Midbrain (tissue), 1 donor: ENCODE results near the gene LRP1.

Source experiments
- DNase-seq: peaks from one replicate; lab custom pipeline; 2025; lab: John Stamatoyannopoulos, UW

LRP1 gene

DNA sequence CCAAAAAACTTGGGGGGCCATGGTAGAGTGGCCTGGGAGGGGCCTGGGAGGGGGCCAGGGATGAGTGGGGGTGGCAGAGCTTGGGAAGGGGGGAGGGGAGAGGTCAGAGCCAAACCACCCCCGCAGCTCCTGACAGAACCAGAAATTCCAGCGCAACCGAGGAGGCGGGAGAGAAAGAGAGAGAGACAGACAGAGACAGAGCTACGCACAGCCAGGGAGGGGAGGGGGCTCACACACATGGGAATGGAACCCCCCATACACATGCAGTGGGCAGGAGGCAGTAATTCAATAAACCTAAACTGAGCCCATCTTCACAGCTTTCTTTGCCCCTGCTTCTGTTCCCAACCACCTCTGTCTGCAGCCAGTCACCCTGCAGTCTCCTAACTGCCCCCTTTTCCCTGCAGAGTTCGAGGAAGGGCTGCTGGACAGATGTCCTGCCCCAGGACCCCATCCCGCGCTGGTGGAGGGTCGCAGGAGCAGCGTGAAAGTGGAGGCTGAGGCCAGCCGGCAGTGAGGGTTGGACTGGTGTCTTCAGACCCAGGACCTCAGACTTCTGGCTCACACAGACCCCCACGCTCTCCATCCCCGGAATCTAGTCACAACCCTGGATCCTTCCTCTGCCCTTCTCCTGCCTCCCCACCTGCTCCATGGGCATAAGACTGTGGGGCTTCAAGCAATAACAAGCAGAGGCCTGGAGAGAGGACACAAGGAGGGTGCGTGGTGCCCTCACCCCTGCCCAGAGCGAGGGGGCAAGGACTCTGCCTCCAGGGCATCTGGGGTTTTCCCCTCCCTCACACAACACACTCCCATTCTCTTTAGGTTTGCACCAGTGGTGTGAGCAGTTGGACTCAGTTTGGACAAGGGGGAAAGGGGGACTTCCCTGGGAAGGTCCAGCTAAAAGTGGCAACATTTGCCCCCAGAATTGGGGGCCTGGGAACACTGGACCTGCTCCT lies 33.8 kb upstream of the LRP1 start:
- no peak for DNase-seq

DNA sequence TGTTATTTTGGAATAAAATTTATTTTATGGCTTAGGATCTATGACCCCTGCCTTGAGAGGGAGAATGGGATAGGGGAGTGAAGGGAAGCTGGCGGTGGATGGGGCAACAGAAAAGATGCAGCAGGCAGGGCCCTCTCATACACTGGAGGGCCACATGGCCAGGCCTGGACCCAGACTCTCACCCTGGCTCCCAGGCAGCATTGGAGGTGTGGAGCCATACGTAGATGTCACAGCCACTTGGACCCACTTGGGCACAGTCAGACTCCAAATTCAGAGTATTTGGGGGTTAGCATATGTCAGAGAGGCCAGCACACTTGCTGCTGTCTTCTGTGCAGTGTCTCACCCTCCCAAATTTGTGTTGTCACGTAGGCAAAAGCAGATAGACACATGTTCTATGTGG lies 32.8 kb upstream of the LRP1 start:
- DNase-seq, result no peak

DNA sequence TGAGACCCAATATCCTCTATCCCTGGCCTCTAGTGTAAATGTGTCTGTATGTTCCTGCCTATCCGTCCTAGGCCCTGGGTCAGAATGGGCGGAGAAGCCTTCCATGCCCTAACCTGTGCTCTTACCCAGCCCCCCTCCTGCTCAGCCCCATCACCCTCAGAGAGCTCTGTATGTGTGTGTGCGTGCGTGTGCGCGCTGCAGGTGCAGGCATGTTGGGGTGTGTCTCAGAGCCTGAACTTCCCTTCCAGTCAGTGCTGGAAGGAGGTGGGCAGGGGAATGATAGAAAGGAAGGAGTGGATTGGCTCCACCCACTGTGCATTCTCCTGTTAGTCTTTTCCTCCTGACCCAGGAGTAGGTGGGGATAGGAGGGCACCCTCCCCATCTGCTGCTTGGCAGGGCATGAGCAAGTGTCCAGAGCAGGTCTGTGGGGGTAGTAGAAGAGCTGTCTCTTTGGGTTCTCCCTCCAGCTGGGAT lies 32.1 kb upstream of the LRP1 start:
- DNase-seq, result no peak

DNA sequence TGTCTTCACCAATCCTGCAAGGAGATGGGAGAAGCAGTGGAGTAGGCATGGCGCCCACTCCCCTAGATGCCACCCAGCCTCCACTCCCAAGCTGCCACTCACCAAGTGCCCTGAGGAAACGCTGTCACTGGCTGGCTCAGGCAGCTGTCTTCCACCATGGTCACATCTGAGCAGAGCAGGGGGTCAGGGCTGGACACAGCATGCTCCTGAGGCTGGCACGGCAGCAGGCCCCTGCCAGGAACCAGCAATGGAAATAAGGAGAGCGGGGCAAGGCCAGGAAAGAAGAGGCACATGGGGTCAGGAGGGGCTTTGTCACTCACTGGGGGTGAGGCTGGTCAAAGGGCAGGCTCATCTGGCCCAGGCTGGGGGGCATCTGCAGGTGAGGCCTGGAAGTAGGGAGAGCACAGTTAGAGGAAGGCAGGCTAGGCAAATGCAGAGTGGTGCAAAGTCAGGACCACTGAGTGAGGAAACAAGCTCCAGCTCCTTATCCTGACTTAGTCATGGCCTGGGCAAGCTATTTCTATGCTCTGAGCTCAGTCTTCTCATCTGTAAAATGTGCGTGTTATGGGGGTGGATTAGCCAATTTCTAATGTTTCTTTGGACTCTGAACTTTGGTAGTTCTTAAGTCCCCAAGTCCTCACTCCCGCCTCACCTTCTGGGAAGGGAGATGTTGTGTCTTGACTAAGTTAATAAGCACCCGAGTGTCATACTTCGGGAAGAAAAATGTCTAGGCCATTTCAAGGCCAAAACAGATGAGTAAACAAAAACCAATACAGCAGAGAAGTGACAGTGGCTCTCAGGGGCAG lies 31.3 kb upstream of the LRP1 start:
- DNase-seq, result no peak

DNA sequence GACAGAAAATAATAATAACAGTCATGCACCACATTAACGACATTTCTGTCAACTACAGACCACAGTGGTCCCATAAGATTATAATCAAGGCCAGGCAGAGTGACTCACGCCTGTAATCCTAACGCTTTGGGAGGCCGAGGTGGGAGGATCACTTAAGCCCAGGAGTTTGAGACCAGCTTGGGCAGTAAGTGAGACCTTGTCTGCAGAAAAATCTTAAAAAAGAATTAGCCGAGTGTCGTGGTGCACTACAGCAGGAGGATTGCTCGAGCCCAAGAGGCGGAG lies 30.8 kb upstream of the LRP1 start:
- DNase-seq, result no peak

DNA sequence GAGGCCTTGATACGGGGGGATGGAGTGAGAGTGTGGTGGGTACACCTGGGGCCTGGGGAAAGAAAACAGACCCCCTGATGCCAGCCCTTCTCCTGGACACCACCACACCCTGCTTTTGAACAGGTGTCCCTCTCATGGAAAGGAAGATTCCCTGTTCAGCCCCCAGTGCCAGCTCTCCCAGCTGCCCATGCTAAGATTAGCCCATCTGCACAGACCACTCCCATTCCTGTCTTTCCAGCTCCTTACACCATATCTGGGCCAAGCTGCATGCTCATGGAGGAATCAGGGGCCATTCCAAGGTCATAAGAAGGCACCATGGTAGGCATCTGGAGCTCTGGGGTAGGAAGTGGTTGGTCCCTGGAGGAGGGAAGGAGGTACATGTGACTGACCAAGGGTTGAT lies 29.7 kb upstream of the LRP1 start:
- DNase-seq, result no peak

DNA sequence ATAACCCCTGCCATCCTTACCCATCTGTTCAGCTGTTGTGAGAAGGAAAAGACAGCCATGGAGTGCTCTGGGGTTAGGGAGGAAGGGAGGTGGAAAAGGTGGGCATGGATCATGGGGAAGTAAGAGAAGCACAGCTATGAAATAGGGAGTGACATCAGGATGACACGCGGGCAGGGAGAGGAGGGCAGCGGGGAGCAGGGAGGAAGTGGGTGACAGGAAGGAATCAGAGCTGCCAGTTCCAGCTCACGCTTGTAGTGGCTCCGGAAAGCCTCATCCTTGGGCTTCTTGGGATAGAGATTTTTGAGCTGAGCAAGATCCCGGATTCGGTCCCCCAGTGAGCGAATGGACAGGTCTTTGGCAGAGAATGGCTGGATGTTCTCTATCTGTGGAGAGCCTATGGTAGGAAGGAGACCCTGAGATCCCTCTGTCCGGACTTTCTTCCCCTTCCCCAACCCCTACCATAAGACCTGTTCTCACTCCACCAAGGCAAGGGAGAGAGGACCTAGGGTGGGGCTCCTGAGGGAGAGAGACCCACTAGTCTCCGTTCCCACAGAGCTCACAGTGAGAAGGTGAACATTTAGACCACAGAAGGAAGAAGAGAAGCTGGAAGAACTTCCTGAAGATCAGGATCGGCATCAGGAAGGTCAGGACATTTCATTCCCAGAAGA lies 29.1 kb upstream of the LRP1 start:
- DNase-seq, result no peak

DNA sequence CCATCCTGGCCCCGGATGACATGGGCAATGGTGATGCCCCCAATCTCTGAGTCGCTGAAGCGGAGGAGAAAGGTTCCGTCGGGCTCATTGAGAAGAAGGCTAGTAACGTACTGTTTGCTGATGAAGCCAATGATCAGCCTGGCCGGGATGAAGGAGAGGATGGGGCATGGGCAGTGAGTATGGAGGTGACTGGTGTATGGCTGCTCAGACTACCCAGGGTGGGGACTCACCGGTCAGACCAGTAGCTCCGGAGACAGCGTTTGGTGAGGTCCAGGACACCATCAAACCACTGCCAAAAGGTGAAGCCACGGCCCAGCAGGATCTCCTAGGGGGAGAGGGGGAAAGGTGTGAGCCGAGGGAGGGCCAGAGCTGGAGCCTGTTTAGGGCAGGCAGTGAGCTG lies 28.5 kb upstream of the LRP1 start:
- DNase-seq, result no peak

DNA sequence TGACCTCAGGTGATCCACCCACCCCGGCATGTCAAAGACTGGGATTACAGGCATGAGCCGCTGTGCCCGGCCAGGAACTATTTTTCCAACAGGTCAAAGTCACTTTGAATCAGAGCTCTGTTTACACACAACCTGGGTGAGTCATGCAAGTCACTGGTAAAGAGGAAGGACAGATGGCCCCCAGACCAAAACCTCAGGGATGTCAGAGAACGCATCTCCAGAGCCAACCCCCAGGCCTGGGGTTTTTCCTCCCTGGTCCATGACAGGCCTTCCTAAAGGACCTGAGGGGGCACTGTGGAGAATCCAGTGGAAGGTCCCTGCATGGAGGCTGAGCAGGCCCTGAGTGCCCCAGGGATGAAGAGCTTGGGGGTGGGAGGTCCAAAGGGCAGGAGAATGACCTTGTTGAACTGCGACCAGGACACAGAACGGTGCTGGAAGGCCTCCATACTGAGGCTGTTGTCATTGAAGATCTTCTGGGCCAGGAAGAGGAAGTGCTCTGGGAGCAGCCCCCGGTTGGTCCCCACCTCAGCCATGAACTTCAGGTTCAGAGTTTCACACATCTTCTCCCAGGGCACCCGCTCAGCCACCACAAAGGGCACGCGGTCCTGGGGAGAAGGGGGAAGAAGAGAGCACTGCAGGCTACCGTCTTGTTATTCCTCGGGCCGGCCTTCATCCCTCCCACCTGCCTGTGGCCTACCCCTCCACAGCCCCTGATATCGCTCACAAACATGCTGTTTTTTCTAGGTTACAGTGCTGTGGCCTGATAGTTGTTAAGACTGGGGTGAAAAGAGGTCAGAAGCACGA lies 26.2 kb upstream of the LRP1 start:
- no peak for DNase-seq

DNA sequence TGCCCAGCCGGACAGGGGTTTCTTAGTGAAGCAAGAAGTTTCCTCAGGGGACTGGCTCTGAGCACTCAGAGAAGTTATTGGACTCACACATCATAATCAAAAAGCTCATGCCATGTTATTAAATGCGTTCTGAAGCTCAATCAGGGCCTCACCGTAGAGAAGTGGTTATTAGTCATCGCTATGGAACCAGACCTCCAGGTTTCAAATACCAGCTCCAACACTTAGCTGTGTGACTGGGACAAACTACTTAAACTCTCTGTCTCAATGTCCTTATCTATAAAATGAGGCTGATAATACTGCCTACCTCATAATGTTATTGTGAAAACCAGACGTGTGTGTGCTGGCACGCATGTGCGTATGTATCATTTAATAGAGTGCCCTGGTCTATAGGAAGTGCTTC lies 24.4 kb upstream of the LRP1 start:
- no peak for DNase-seq

DNA sequence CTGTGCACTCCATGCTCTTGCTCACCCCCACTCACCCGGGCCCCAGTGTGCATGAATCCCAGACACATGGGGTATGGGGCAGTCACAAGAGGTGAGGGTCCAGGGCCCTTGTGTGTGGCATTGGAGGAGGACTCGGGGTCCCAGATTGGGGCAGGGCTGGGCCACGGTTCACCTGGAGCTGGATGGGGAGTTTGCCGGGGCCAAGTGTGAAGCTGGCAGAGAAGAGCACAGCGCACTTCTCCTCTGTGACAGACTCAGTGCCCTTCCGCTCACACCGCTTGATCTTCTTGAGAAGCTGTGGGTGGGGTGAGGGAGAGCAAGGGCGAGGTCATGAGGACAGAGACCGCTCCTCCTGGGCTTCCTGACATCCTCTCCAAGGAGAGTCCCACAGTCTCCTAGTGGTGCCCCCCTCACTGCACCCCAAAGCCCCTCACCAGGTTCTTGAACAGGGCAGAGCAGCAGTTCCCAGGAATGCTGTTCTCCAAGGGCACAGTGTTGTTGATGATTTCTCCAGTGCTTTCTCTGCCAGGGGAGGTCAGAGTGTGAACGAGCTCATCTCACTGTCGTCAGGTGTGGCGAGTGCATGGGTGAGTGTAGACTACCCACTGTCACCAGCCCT lies 23.9 kb upstream of the LRP1 start:
- DNase-seq, result no peak

DNA sequence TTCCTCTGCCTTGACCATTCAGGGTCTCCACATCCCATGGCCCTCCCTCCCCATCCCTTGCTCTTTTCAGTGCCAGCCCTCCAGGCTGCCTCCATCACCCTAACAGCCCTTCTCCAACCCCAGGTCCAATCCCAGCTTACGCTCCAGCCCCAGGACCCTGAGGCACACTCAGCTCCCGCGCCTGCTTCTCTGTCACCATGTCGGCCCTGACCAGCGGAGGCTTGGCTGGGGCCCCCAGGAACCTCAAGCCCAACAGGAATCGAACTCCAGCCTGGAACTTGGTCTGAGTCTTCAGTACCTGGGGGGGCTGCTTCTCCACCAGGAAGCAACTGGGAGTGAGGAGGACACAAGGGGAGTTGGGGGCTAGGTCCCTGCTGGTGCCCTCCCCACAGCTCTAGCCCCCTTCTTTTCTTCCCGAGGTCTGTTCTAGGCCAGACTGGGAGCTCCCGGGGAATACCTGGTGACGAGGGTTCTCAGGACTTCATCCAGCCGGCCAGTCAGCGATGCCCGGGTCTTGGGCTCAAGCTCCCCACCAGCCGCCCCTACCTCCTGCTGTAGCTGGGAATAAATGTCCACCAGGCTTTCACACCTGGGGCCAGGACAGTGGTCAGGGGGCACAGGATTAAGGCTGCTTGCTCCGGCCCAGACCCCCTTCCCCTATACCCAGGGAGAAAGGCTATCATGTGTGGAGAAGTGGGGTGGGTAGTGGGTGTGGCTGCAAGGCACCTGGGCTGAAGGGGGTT lies 23.1 kb upstream of the LRP1 start:
- DNase-seq, result no peak

DNA sequence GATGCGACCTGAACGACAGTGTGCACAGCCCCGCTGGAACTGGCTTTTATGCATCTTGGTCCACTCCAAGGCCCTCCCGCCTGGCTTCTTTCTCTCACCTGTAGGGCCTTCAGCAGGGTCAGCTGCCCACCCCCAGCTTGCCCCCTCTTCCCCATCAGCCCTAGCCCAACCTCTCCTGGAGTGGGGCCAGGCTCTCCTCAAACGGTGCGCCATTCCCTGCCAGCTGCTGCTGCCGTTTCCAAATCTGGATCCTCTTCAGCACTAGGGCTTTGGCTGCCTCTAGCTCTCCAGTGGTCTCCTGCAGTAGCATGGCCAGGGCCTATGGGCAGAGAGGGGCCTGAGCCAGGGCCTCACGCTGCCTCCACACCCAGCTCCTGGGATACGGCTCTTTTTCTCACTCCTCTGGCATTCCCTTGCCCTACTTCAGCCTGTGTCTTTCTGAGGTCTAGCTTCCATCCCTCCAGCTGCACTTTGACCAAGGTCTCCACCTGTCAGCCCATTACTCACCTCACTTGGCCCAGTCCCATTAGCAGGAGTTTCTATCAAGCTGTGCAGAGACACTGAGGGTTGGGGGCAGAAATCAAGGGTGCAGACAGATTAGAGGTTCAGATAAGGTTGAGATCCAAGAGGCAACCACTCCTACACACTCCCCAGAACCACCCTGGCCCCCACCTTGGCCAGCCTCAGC lies 22.1 kb upstream of the LRP1 start:
- no peak for DNase-seq

DNA sequence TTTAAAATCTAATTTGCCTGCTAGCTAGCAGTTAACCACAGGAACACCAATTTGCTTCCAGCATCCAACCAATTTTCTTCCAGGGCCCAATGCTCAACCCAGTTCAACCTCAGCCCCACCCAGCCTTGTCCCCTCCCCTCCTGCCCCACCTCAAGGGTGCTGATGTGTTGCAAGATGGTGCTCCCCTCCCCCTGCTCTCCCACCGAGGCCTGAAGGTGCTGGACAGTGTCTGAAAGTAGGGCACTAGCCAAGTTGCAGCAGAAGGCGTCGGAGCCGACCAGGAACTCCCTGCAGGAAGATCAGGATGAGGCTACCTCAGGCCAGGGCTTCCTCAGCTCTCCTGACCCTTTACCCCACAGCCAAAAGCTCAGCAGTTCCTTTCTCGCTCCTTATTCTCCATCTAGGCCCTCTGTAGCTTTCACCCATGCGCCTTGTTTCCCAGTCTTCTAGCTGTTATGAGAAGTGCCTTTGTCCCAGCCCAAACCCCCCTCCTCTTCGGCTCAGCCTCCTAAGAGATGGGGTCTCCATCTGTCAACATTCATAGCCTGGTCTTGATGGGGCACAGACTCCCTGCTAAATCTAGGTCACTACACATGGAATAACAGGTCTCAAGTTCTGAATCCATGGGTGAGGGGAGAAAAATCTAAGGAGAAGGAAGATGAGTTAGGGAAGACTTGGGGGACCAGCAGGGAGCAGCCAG lies 20.7 kb upstream of the LRP1 start:
- no peak for DNase-seq

DNA sequence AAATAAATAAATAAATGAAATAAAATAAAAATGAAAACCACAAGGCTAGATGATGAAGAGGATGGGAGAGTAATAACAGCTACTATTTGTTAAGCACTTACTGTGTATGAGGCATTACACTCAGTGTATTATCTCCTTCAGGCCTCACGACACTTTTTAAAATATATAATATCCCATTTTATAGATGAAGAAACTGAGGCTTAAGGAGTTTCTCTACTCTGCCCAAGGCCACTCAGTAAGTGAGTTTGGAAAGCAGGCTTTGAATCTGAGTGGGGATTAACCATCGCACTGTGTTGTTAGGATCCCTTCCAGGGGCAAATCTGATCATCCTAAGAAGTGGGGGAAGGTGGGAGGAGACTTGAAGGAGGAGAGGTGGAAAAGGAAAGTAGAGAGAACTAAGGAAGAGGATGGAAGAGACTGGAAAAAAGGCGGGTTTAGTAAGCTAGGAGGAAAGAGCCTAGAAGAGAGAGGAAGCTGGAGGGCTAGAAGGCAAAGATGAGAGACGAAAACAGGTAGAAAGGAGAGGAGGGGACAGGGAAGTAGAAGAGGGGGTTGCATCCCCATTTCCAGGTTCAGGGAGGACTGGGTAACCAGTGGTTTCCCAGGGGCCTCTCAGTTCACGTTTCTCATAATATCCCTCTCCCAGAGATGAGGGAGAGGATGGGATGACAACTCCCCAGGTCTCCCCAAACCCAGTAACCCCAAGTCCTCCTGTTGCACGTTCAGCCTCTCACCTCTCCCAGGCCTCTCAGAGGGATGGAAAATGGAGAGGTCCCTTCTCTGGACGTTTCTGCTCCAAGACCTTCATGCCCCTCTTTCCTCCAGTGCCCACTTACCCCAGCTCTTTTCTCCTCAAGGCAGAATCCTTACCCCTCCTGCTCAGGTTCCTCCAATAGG lies 18.8 kb upstream of the LRP1 start:
- no peak for DNase-seq

DNA sequence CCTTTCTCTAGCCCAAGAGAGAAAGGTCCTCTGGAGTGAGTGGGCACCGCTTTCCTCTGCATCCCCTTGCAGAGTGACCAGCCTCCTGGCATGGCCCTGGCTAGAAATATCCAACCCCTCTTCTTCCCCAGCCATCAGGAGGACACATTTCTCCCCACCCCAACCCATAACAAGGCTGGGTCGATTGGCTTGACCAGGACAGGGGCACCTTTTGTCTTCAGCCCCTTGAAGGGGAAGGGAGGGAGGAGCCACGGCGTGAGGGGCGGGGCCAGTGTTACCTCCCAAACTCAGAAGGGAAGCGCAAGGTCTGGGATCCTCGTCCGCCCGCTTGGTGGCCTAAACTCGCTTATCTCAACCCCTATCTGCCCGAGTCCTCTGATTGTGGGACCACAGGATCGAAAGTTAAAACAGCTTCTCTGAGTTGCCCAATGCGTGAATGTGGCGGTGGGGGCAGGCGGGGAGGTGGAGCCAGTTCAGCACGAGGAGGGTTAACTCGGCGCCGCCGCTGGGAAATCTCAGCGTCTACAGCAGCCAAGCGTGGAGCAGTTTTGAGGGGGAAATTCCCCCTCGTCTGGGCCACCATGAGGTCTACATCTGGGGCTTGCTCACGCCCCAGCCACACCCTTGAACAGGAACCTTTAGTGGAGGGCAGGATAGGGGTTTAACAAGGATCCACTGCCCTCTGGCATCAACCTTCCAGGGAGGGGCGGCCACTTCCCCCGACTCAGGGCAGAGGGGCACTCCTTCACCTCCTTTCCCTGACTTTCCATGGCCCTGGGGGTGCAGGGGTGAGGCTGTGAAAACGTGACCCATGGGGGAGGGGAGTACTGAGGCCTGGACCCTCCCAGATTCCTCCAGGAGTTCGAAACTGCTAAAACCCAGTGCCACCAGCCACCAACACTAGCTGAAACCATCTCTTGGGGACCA lies 17.9 kb upstream of the LRP1 start:
- no peak for DNase-seq

DNA sequence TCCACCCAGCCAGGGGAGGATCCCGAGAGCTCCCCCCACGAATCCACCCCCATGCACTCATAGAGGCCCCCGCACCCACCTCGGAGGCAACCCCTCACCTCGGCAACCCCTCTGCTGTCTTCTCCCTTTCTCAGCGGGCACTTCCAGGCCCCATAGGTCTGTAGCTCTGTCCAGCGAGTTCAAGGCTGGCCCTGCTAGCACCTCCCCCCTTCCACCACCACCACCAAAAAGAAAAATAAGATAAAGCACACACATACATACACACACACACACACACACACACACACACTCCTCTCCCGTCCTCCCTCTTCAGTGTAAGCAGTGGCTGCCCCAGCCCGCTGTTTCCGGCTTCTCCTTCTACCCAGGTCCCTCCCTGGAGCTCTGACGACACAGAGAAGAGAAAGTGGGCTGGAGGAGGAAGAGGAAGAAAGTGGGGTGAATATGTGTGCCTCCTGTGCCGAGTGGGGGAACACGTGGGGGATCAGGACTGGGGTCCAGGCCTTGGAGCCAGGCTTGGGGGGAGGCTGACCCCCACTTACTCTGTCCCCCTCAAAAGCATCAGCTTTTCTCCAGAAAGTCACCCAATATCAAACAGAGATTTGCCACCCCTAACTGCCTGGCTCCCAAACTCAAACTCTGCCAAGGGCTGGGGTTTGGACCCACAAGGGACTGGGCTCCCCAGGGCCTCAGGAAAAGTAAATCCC lies 17.1 kb upstream of the LRP1 start, which contains the start of gene STAT6:
Gene STAT6, minus strand, starts transcription at position 332 of the 704 bp plus-strand sequence. CDS start 3,084 bp downstream, outside the sequence.
- peak; percentile 47 for DNase-seq
